ENCODE measurements around the gene ZNF30.
"Not testable (repeated sequence)": the region's sequence is repeated elsewhere in the genome, so short reads cannot be mapped to it uniquely, and the experiment has no call there.

Gene ZNF30
- 10.5 to 12.1 reads per million in 2 experiments for total RNA-seq

DNA sequence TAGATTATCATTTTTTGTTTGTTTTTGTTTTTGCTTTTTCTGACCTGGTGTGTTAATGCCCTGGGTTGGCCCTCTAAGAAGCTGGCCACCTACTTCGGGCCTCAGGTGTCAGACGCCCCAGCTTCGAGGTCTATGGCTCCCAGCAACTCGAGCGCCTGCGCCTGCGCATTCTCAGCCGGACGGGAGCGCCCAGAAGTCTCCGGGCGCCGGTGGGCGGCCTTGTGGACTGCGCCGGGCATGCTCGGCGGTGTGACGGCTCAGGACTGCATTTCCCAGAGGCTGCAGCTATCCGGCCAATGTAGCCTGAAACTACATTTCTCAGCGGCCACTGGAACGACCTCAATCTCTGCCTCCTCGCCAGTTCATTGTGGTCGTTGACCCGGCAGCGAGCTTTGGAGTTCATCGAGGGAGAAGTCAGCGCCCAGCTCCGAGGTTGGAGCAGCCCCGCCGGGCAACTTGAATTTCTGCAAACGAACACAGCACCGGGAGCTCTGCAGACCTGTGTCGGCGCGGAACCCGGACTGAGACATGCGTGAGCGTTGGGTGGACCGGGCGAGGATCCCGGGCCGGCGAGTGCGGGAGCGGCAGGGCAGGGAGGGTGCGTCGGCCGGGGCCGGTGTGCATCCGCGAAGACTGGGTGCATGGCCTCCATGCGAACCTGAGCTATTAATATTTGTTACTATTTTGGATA is at the start of gene ZNF30:
TSS of gene ZNF30 (plus strand) at position 219 of the 691 bp plus-strand sequence. CDS start 3,045 bp downstream, outside the sequence.
- DNase-seq (ENCODE audit: low read depth) = peak; percentile 46

- no peak for DNase-seq (ENCODE audit: low read depth)
Observed at GRCh38 chr19:34879563-34879962, 47.1 kb upstream of the ZNF30 start.

- no peak for DNase-seq (ENCODE audit: low read depth)
Observed at GRCh38 chr19:34880034-34880433, 46.7 kb upstream of the ZNF30 start.

DNA sequence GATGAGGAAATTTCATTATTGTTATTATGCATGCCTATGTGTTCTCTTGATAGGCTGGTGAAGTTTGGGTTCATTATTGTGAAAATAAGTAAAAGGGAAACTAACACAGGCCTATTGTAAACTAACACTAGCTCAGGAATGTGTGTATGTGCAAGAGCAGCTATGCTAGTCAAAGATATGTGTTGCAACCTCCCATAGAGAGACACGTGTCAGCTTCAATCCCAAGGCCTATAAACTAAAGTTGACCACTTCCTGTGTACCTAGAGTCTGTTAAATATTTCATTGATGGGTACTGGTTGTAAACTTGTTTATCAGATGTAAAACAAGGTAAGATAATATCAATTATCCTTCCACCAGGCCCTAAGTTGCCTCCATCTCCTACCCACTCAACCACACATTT is 44.7 kb upstream of the ZNF30 start:
- DNase-seq (ENCODE audit: low read depth) = no peak

DNA sequence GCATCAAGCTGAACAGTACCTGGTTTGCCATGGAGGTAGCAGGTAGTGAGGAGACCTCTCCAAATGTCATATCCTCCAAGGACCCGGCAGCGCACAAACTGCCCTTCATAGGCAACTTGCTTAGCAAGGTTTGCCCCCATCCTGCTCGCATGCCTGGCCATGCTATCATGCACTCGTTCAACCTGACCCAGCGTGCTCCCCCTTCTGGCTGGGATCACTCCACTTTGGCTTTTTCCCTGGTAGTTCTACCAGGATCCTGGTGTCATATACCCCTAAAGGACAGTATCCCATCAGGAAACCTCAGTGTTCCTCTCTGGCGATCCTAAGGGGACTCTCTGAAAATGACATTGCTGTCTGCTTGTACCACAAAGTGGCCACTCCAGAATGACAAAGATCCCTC is 38.6 kb upstream of the ZNF30 start:
- DNase-seq (ENCODE audit: low read depth) = no peak

- DNase-seq (ENCODE audit: low read depth) = no peak
Observed at GRCh38 chr19:34900245-34900644, 26.5 kb upstream of the ZNF30 start.

DNA sequence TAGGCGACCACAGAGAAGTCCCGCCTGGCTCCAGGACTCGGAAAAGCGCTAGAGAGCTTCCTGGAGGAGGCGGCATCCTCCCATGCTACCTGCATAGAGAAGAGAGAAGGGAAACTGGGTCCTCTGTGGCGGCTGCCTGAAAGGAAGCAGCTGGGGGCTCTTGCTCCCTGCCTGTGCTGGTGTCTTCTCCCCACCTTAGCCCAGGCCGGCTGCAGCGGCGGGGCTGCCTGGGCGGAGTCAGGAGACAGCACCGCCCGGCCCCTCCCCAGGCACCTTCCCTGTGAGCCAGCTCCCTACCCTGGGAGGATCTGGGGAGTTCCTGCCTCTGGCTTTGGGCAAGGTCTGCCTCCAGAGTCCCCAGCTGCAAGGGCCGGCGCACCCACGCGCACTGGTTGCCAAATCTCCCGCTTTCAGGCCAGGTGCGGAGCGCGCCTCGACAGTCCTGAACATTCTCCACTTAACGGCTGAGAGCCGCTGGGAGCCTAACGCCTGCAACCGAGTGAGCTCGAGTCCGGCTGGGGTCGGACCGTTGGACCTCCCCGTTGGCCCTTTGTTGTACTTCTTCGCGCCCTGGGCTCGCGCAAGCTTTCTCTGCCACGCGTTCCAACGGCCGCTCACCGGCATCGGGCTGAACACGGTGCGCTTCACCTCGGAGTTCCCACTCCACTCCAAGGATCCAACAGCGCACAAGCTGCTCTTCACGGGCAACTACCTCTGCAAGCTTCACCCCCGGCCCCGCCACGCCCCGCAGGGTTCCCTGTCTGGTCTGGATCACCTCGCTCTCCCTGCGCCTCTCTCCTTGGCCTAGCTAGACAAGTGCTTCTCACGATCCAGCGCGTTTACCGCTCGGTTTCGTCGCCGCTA is 21.8 kb upstream of the ZNF30 start:
- no peak for DNase-seq (ENCODE audit: low read depth)

- DNase-seq (ENCODE audit: low read depth) = no peak
Observed at GRCh38 chr19:34910770-34911169, 15.9 kb upstream of the ZNF30 start.

- not testable (repeated sequence) for DNase-seq (ENCODE audit: low read depth)
Observed at GRCh38 chr19:34917144-34917543, 9.6 kb upstream of the ZNF30 start.

GRCh38 chr19:34918190-34918589 is 8.5 kb upstream of the ZNF30 start:
- DNase-seq (ENCODE audit: low read depth) = no peak

DNA sequence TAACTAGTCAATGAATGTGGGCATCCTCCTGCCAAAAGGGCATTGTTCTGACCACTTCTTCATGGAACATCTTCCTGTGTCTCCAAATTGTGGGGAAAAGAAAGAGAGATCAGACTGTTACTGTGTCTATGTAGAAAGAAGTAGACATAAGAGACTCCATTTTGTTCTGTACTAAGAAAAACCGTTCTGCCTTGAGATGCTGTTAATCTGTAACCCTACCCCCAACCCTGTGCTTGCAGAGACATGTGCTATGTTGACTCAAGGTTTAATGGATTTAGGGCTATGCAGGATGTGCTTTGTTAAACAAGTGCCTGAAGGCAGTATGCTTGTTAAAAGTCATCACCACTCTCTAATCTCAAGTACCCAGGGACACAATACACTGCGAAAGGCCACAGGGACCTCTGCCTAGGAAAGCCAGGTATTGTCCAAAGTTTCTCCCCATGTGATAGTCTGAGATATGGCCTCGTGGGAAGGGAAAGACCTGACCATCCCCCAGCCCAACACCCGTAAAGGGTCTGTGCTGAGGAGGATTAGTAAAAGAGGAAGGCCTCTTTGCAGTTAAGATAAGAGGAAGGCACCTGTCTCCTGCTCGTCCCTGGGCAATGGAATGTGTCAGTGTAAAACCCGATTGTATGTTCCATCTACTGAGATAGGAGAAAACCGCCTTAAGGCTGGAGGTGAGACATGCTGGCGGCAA is 6.5 kb upstream of the ZNF30 start:
- not testable (repeated sequence) for DNase-seq (ENCODE audit: low read depth)

- DNase-seq (ENCODE audit: low read depth) = no peak
Observed at GRCh38 chr19:34925278-34925855, 1.3 kb upstream of the ZNF30 start.

DNA sequence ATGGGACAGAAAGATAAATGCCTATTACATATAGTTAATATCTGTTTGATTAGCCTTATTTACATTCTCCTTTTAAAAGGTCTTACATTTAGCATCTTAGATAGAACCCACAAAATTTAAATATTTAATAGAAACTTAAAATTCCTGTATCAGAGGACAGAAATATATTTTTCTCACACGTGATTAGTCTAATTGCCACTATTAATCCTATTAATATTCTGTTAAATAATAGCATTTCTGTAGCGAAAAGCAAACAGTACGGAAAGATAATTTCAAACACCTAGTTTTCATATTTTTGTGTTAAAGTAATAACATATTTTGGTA is 380 bp upstream of the ZNF30 start:
- no peak for DNase-seq (ENCODE audit: low read depth)

DNA sequence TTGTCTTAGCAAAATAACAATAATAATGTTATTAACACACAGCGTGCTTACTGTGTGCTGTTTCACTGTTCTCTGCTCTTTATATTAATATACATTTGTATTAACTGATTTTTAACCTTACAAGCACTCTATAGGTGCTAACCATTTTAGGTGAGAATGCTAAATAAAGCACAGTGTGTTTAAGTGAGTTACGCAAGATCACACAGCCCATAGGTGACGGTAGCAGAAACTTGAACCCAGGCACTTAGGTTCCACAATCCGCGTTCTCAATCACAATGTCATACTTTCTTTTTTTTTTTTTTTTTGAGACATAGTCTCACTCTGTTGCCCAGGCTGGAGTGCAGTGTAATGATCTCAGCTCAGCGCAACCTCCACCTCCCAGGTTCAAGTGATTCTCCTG is 5.8 kb downstream of the ZNF30 start:
- no peak for DNase-seq (ENCODE audit: low read depth)

DNA sequence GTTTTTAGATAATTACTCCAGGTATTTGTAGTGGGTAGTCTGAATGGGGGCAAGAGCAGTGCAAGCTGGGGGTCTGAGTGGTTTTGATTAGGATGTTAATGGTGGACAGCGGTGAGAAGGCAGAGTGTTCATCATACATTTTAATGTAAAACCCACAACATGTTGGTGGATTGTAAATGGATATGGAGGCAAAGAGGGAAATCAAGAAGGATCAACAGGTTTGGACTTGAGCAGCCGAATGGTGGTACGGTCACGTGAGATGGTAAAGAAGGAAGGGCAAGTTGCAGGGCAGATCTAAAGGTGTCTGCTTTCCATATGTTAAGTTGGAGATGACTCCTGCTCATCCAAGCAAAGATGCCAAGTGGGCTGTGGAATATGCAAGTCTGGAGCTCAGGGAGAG is 9.5 kb downstream of the ZNF30 start:
- DNase-seq (ENCODE audit: low read depth) = no peak

DNA sequence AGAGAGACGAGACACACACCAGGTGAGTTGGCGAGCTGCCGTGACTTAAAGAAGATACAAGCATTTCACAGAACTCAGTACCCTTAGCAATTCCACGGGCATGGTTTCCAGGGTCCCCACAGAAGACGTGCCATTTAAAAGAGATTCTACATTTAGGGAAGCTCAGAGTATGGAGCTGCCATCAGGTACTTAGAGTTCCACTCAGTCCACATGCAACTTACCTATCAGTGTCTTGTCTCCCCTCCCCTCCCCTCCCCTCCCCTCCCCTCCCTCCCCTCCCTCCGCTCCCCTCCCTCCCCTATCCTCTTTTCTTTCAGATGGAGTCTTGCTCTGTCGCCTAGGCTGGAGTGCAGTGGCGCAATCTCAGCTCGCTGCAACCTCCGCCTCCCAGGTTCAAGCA is 12.2 kb downstream of the ZNF30 start:
- no peak for DNase-seq (ENCODE audit: low read depth)

DNA sequence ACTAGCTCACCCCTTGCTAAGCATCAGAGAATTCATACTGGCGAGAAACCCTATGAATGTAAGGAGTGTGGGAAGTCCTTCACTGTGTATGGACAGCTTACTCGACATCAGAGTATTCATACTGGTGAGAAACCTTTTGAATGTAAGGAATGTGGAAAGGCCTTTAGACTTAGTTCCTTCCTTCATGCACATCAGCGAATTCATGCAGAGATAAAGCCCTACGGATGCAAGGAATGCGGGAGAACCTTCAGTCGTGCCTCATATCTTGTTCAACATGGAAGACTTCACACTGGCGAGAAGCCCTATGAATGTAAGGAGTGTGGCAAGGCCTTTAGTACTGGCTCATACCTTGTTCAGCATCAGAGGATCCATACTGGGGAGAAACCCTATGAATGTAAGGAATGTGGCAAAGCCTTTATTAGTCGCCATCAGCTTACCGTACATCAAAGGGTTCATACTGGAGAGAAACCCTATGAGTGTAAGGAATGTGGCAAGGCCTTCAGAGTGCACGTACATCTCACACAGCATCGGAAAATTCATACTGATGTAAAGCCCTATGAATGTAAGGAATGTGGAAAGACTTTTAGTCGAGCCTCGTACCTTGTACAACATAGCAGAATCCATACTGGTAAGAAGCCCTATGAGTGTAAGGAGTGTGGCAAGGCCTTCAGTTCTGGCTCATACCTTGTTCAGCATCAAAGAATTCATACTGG is 17.3 kb downstream of the ZNF30 start:
- no peak for DNase-seq (ENCODE audit: low read depth)

- no peak for DNase-seq (ENCODE audit: low read depth)
Observed at GRCh38 chr19:34953092-34953491, 26.4 kb downstream of the ZNF30 start.

DNA sequence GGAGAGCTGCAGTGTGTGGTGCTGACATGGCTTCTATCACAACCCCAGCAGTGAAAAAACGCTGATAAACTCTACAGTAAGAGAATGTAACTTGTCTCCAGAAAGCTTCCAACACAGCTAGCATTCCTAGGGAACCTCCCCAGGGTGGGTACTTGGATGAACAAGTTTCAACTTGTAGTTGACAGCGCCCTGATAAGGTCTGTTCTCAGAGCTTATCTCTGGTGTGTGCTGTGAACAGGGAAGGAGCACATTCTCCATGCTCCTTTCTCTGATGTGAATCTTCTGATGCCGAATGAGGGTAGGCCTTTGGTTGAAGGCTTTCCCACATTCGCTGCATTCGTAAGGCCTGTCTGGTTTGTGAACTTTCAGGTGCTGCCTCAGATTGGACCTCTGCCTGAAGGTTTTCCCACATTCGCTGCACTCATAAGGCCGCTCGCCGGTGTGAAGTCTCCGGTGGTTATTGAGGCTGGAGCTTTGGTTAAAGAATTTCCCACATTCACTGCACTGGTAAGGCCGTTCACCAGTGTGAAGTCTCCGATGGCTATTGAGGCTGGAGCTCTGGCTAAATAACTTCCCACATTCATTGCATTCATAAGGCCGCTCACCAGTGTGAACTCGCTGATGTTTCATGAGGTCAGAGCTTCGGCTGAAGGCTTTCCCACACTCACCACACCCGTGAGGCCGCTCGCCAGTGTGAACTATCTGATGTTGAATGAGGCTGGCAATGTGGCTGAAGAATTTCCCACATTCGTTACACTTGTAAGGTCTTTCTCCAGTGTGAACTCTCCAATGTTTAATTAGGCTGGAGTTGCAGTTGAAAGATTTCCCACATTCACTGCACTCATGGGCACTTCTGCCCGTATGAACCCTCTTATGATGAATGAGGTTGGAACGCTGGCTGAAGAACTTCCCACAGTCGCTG is 31.4 kb downstream of the ZNF30 start:
- DNase-seq (ENCODE audit: low read depth) = no peak

DNA sequence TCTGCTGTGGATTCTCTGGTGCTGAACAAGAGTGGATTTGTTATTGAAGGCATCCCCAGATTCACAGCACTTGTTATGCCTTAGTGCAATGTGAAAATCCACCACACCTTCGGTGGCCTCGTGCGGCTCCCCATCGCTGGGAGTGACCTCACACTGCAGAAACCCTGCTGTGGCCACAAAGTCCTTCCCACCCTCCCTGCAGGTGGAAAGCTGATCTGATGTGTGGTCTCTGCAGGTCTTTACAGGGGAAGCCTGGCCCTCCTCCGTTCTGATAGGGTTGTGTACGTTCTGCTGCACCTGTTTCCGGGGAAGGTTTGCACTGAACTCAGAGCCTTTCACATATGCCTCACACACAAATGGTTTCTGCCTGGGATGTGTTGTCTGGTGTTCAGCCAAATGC is 32.3 kb downstream of the ZNF30 start:
- DNase-seq (ENCODE audit: low read depth) = no peak

Measured in T follicular helper cell (primary cell).